ENCODE data around the gene SDF4. TPM values are rescaled to one million over a fixed set of nuclear protein-coding genes. Genes with fewer than 3 reads are reported as not detected.

SDF4 gene
- total and polyA plus RNA-seq, 2 of the 8 experiments (the other 6 are each of a cell fraction or from before 2014, with no cell fraction given) = 45.5 to 75.6 TPM

- TF ChIP-seq CHD7 (IDR thresholded peaks at IDR 0.05; ENCODE audit: insufficient replicate concordance, low read length) = no peak
- TF ChIP-seq POLR2AphosphoS5 (IDR thresholded peaks at IDR 0.05; ENCODE audit: low read depth, low read length) = no peak
- TF ChIP-seq CREB1 (IDR thresholded peaks at IDR 0.05) = no peak
- no peak for TF ChIP-seq RXRA (IDR thresholded peaks at IDR 0.05; ENCODE audit: insufficient read depth, low read depth, low read length)
- no peak for TF ChIP-seq TAF7 (optimal IDR thresholded peaks at IDR 0.05; ENCODE audit: borderline replicate concordance, low read depth, low read length)
- no peak for TF ChIP-seq KDM4A (IDR thresholded peaks at IDR 0.05; ENCODE audit: low read depth, low read length, severe bottlenecking)
- no peak for TF ChIP-seq TCF12 (IDR thresholded peaks at IDR 0.05; ENCODE audit: low read depth, low read length)
- no peak for TF ChIP-seq SRF (IDR thresholded peaks at IDR 0.05; ENCODE audit: low read depth, low read length)
Measured at GRCh38 chr1:1235016-1235744, 3.4 kb upstream of the SDF4 start (continued).

Data from H1 (cell line).